GM18868 (cell line): ENCODE measurements around the gene KLF8.

Experiments used
- ATAC-seq: cut with Tn5 transposase; IDR thresholded peaks from one replicate; pipeline ENCODE4 v1.9.1; 2021; ENCODE audit warnings: mild to moderate bottlenecking, moderate library complexity; ENCODE audit not compliant: unreplicated experiment

The KLF8 gene

GRCh38 chrX:56308726-56309125 is 76.6 kb downstream of the KLF8 start:
- no peak for ATAC-seq

GRCh38 chrX:56309881-56310280 is 77.7 kb downstream of the KLF8 start:
- ATAC-seq: no peak

- ATAC-seq: no peak
Observed at GRCh38 chrX:56310581-56310980, 78.4 kb downstream of the KLF8 start.

- no peak for ATAC-seq
Observed at GRCh38 chrX:56313308-56313707, 81.2 kb downstream of the KLF8 start.

- no peak for ATAC-seq
Observed at GRCh38 chrX:56314334-56314733, 82.2 kb downstream of the KLF8 start.

GRCh38 chrX:56318076-56318475 is 85.9 kb downstream of the KLF8 start:
- no peak for ATAC-seq

GRCh38 chrX:56319165-56319564 is 87.0 kb downstream of the KLF8 start:
- no peak for ATAC-seq
